Pancreas (tissue), 10 donors: ENCODE data around the gene KLF11. TPM values are rescaled to one million over a fixed set of nuclear protein-coding genes. Genes with fewer than 3 reads are reported as not detected.
A peak's percentile ranks its signal among the peaks of the same experiment; 100 is the strongest.

Source experiments
- ATAC-seq, 4 donors: fragments of 200-7000 bp; cut with Tn5 transposase; one replicate each; pipeline versions ENCODE4 v1.8.0 to v1.9.1; 2020; ENCODE audit warnings: mild to moderate bottlenecking in 4 of 4, moderate library complexity in 4 of 4
- DNase-seq, 6 donors: peaks; one replicate each; pipeline ENCODE4 v3.0.0-alpha.2; 2020
- FAIRE-seq: peaks from 2 replicates; lab custom pipeline; 2012; peaks lifted over from hg19 to GRCh38; lab: Jason Lieb, UNC
- H3K27ac ChIP-seq, 4 donors: fragments of 200-600 bp; sonication (generic); 1 replicate in 3 of 4; 2 replicates in 1 of 4; pipeline versions ENCODE4 v1.5.0 to v1.8.0; 2020
- H3K27me3 ChIP-seq, 4 donors: fragments of 200-600 bp; one replicate each; pipeline ENCODE4 v1.8.0; 2021
- H3K36me3 ChIP-seq, 3 donors: fragments of 200-600 bp; sonication (generic) in 1 of 3; one replicate each; pipeline versions ENCODE4 v1.5.0 to v1.8.0; 2020 to 2021
- H3K4me1 ChIP-seq, 3 donors: fragments of 200-600 bp; one replicate each; pipeline ENCODE4 v1.8.0; 2021
- H3K4me3 ChIP-seq, 4 donors: fragments of 200-600 bp; sonication (generic) in 2 of 4; one replicate each; pipeline versions ENCODE4 v1.5.0 to v1.8.0; 2020 to 2021
- H3K9me3 ChIP-seq, 4 donors: fragments of 200-600 bp; one replicate each; pipeline ENCODE4 v1.8.0; 2021
- WGBS, 2 donors: extraction: QIAGEN DNeasy Blood & Tissue Kit; methylation state at CpG; one replicate each; pipeline ENCODE4 v1.1.7; 2013; 5-methylcytosine and 5-hydroxymethylcytosine counted together
- intact Hi-C, 3 donors: fragments of 100-400 bp; cut with DNase I; formaldehyde crosslinking; loops; one replicate each; pipeline versions ENCODE4 v1.11.1 to v1.14.2; 2022
- polyA plus RNA-seq, 2 donors: library from polyadenylated mRNA; stranded (reverse); fragments of 200-250 nt; gene quantifications; one replicate each; pipeline ENCODE4 v1.2.3, GENCODE V29; 2013
- total RNA-seq, 6 donors: library from RNA; stranded (reverse); fragmentation: NEBNext Ultra II Directional in 4 of 6; extraction: Animal tissue kit (Norgen Biotek cat#: 25700) in 4 of 6; gene quantifications; one replicate each; pipeline versions ENCODE4 v1.2.1 to v1.2.4, GENCODE V29; 2021 to 2023
- TF ChIP-seq, protein P1 (sequence below), 4 donors: fragments of 200-600 bp; sonication (generic) in 3 of 4; IDR thresholded peaks; one replicate each; pipeline versions ENCODE4 v1.5.0 to v1.8.0; 2021; ENCODE audit warnings: antibody characterized with exemption in 4 of 4
- donor health status: healthy with polysubstance abuse.
- donor health status: DM: no; HTN: no; CAD: no; lungs with moderate emphysema.
- donor health status: DM: no; HTN: no; CAD: no.
- donor health status: control.
- donor health status: control.
- donor health status: Bipolar disorder and iron deficiency.
- donor health status: DM: yes; HTN: yes; CAD: no.
- donor health status: DM: no; HTN: no; CAD: no.
- donor health status: DM: no; HTN: no; CAD: no.
- donor health status: DM: yes; HTN: yes; CAD: no.

The KLF11 gene
- total and polyA plus RNA-seq, 8 donors, result 6.4 to 41.2 (median 21.3) TPM

DNA sequence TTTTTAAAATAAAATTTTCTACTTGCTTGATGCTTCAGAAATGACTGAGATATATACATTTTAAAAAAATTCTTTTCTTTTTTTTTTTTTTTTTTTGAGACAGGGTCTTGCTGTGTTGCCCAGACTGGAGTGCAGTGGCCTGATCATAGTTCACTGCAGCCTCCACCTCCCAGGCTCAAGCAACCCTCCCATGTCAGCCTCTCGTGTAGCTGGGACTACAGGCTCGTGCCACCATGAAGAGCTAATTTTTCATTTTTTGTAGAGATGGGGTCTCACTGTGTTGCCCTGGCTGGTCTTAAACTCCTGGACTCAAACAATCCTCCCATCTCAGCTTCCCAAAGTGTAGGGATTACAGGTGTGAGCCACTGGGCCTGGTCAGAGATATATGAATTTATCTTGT, 24.0 kb downstream of the KLF11 start:
- Histone ChIP-seq H3K27ac (no peak overlapping the region), H3K4me3 (no peak overlapping the region), H3K9me3 (no peaks in the 10 kb centered on the region), H3K36me3 (no peaks in the 10 kb centered on the region), H3K27me3 (no peaks in the 10 kb centered on the region), H3K4me1 (no peaks in the 10 kb centered on the region)
- no peak for DNase-seq
- TF ChIP-seq, protein P1, sequence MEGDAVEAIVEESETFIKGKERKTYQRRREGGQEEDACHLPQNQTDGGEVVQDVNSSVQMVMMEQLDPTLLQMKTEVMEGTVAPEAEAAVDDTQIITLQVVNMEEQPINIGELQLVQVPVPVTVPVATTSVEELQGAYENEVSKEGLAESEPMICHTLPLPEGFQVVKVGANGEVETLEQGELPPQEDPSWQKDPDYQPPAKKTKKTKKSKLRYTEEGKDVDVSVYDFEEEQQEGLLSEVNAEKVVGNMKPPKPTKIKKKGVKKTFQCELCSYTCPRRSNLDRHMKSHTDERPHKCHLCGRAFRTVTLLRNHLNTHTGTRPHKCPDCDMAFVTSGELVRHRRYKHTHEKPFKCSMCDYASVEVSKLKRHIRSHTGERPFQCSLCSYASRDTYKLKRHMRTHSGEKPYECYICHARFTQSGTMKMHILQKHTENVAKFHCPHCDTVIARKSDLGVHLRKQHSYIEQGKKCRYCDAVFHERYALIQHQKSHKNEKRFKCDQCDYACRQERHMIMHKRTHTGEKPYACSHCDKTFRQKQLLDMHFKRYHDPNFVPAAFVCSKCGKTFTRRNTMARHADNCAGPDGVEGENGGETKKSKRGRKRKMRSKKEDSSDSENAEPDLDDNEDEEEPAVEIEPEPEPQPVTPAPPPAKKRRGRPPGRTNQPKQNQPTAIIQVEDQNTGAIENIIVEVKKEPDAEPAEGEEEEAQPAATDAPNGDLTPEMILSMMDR (IDR thresholded peaks at IDR 0.05), result no peak
- intact Hi-C loops, result no loop called here
- FAIRE-seq, result no peak
- no peak for ATAC-seq
- WGBS, 2 donors, result 92 to 95% methylated on average over 2 of the region's 2 CpGs

DNA sequence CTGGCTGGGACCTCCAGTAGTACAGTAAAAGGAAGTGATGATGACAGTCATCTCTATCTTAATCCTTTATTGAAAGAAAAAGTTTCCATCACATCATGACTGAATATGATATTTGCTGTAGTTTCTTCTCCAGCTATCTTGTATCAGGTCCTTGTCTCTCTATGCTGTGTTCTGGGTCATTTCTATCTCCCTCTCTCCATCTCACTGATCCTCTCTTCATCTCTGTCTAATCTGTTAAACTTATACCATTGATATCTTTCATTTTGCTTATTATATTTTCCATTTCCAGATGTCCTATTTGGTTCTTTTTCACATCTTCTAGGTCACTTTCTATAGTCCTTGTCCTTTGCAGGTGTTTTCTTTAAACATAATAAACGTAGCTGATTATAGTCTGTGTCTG, 24.5 kb downstream of the KLF11 start:
- Histone ChIP-seq H3K36me3 (no peaks in the 10 kb centered on the region), H3K4me3 (no peak overlapping the region), H3K27me3 (no peaks in the 10 kb centered on the region), H3K9me3 (no peaks in the 10 kb centered on the region), H3K4me1 (no peaks in the 10 kb centered on the region), H3K27ac (no peak overlapping the region)
- WGBS, 2 donors, result 89 to 97% methylated on average over 1 of the region's 1 CpG
- DNase-seq (no peak), ATAC-seq (no peak), FAIRE-seq (no peak)
- TF ChIP-seq, protein P1 (IDR thresholded peaks at IDR 0.05), result no peak
- intact Hi-C loops, result no loop called here

DNA sequence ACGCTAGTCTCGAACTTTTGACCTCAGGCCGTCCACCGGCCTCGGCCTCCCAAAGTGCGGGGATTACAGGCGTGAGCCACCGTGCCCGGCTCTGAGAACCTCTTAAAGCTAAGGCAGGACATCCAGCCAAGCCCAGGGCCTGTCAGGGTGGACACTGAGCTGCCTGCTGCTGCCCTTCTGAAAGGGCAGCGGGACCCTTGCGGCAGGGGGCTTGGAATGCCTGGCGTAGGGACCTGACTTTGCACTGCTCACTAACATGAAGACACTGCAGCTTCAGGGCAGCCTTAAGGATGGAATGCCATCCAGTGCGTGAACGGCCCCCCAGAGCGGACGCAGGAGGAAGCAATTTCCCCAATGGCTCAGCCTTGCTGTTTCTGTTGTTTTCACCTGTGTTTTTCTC, 27.8 kb downstream of the KLF11 start:
- Histone ChIP-seq H3K27me3 (no peaks in the 10 kb centered on the region), H3K36me3 (no peaks in the 10 kb centered on the region), H3K9me3 (no peaks in the 10 kb centered on the region), H3K4me1 (no peaks in the 10 kb centered on the region), H3K27ac (no peak overlapping the region), H3K4me3 (no peak overlapping the region)
- DNase-seq (peak in 1 of 6 donors; percentile 45), FAIRE-seq (no peak), ATAC-seq (no peak)
- WGBS, 2 donors, result 95 to 99% methylated on average over 16 of the region's 16 CpGs
- TF ChIP-seq, protein P1 (IDR thresholded peaks at IDR 0.05), result no peak
- intact Hi-C loops, result loop anchor here in 1 of 3 donors (5.0 kb wide), 1 partner anchor 361 kb away; no protein-coding TSS in a partner anchor

DNA sequence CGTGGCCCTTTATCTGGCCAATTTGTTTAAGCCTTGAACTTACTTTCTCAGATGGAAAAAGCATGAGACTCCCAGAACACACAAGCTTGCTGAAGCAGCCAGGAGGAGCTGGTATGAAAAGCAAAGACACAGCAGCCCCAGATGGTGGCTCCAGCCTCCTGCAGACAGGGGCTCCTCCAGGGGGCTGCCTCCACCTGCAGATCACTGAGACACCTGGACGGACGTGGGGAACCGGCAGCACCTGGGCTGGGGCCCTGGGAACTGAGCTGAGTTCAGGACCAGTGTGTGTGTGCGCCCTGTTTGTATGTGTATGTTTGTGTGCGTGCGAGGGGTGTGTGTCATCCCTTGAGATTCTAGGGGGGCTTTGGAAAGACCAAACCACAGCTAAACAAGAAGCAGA, 28.2 kb downstream of the KLF11 start:
- no peaks in the 10 kb centered on the region for H3K4me1 ChIP-seq
- WGBS, 2 donors, result 84 to 87% methylated on average over 7 of the region's 7 CpGs

More for the DNA sequence above, 28.2 kb downstream of the KLF11 start:
- peak in 1 of 6 donors; percentile 58 for DNase-seq
- Histone ChIP-seq H3K9me3 (no peaks in the 10 kb centered on the region), H3K4me3 (no peak overlapping the region), H3K36me3 (no peaks in the 10 kb centered on the region), H3K27ac (no peak overlapping the region), H3K27me3 (no peaks in the 10 kb centered on the region)
- no peak for FAIRE-seq
- intact Hi-C loops, result loop anchor here in 1 of 3 donors (5.0 kb wide), 1 partner anchor 361 kb away; no protein-coding TSS in a partner anchor
- ATAC-seq, result no peak
- TF ChIP-seq, protein P1 (IDR thresholded peaks at IDR 0.05), result no peak
